HG03097 (cell line): ENCODE results near the gene CRB1.
"Not testable (repeated sequence)": the region's sequence is repeated elsewhere in the genome, so short reads cannot be mapped to it uniquely, and the experiment has no call there.

Experiments used
- ATAC-seq: cut with Tn5 transposase; IDR thresholded peaks from one replicate; pipeline ENCODE4 v1.9.1; 2021; ENCODE audit not compliant: unreplicated experiment, low FRiP score

The CRB1 gene

DNA sequence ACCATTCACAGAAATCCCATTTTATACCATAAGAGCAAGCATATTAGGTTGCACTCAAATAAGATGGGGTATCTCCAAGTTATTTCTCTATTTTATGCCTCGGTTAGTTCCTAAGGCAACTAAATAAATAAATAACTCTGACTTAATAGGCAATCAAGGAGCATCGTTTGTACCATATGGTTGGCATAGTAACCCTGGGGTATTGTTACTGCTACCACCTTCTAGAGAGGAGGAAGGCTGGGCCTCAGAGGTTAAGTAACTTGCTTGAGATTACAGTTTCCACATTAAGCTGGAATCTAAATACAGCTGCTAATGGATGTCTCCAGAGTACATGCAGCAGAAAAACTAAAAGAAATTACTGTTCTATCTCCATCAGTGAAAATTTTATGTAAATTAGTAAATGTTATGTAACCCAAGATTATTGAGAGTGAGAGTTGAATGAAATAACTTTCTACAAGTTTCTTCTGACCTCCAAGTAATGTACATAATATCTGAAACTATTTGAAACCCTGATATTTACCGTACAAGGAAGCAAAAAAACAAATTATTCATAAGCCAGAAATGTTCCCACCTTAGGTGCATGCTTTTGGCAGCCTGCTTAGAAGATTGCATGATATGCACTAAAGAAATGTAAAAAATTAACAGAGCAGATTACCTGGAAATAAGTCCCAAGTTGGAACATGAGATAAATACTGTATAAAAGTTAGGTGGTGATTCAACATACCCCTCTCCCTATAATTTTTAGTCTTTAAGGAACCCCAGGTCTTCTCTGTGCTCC is 127.0 kb downstream of the CRB1 start:
- ATAC-seq, result no peak

DNA sequence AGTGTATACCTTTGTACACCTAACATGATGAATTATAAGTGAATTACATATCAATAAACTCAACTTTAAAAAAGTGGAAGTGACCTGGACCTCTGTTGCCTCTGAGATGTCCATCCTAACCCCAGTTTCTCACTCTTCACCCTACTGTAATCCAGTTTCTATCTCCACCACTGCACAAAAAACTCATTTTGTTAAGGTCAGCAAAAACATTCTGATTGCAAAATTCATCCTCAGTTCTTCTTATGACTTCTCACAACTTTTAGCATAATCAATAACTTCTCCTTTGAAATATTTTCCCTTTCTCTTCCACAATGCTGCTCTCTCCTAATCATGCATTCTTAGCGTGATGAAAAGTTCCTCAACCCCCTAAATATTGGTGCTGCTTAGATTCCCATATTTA is 129.8 kb downstream of the CRB1 start:
- no peak for ATAC-seq

DNA sequence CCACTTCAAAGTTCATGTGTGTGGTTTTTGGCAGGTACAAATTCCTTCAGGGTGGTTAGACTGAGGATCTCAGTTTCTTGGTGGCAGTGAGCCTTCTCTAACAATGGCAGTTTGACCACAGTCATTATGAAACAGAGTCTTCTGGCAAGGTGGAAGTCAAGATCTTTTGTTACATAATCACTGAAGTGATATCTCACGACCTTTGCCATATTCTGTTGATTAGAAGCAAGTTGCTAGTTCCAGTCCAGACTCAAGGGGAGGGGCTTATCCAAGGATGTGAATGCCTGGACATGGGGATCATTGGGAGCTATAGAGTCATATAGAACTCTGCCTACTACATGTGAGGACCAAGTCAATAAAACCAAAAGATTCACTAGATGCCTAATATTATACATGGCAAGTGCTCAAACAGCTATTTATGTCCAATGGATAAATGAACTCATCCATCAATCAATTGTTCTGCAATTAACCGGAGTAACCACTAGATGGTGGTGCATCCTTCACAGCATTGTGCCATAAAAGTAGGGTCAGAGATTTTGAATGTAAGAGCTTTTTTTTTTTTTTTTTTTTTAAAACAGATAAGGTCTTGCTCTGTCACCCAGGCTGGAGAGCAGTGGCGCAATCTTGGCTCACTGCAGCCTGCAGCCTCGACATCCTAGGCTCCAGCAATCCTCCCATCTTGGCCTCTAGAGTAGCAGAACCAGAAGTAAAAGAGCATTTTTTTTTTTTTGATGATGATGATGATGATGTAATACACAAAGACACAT is 131.9 kb downstream of the CRB1 start:
- ATAC-seq, result peak; percentile 86

DNA sequence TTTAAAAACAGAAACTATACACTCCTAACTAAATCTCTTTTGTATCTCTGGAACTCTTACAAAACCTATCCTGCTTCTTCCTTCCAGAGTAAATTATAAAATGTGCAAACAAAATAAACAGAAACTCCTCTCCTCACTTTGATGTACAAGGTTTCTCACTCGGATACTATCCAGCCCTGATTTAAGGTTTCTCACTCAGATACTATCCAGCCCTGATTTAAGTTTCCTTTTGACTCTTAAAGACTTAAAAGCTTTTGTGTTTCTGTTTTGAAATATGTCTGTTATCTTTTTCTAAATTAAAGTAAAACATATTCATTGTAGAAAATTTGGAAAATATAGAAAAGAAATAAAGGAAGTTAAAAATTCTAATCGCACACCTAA is 132.5 kb downstream of the CRB1 start:
- ATAC-seq, result no peak

DNA sequence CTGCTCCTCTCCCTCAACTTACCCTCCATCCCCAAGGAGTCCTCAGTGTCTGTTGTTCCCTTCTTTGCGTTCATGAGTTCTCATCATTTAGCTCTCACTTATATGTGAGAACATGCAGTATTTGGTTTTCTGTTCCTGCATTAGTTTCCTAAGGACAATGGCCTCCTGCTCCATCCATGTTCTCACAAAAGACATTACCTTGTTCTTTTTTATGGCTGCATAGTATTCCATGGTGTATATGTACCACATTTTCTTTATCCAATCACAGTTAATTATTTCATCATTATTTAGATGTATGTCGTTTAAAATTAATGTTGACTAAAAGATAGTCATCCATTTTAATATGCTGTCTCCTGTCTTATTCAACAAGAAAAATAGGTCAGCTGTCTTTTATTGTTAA is 134.1 kb downstream of the CRB1 start:
- ATAC-seq, result no peak

DNA sequence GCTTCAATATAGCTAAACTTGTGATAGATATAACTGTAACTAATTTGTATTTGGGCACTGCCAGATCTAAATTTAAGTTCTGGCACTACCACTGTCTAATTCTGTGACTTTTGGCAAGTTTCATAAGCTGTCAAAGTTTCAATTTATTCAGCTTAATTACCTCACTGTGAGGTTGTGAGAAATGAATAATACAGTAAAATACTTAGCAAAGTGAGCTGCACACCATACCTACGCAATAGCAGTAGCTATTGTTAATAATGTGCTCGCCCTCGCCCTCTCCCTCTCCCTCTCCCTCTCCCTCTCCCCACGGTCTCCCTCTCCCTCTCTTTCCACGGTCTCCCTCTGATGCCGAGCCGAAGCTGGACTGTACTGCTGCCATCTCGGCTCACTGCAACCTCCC is 136.7 kb downstream of the CRB1 start:
- ATAC-seq, result not testable (repeated sequence)

DNA sequence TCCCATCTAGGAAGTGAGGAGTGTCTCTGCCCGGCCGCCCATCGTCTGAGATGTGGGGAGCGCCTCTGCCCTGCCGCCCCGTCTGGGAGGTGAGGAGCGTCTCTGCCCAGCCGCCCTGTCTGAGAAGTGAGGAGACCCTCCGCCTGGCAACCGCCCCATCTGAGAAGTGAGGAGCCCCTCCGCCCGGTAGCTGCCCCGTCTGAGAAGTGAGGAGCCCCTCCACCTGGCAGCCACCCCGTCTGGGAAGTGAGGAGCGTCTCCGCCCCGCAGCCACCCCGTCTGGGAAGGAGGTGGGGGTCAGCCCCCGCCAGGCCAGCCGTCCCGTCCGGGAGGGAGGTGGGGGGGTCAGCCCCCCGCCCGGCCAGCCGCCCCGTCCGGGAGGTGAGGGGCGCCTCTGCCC is 137.6 kb downstream of the CRB1 start:
- ATAC-seq, result not testable (repeated sequence)

DNA sequence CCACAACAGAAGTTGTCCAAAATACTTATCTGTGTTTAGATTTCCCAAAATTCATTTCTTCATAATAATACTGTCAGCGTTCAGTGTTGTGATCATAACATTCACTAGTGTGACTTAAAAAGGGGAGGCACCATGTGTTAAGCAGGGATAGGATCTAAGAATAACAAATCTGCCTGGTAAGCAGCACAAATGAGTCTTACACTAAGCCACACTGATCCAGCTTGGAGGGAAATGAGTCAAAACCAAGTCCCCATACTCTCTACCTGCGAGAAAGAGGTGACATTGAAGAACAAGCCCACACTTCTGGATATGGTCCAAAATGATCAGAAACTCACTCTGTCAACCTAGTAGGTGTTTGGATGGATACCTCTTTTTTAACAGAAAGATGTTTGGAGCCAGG is 145.5 kb downstream of the CRB1 start:
- no peak for ATAC-seq

DNA sequence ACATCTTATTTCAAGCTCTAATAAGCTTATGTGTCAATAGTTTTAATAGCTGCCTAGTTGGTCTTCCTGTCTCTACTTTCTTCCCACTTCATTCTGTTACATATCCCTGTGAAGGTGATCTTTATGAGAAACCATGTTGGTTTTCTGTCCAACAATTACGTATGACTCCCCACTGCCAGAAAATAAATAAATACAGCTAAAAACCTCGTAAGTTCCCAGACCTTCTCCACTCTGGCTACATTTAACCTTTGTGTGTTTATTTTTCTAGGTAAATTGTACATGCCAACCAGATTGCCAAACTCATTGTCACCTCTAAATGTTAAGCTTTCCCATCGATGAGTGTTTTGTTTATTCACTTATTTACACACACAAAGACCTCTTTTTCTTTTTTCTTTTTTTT is 147.2 kb downstream of the CRB1 start:
- ATAC-seq, result no peak

DNA sequence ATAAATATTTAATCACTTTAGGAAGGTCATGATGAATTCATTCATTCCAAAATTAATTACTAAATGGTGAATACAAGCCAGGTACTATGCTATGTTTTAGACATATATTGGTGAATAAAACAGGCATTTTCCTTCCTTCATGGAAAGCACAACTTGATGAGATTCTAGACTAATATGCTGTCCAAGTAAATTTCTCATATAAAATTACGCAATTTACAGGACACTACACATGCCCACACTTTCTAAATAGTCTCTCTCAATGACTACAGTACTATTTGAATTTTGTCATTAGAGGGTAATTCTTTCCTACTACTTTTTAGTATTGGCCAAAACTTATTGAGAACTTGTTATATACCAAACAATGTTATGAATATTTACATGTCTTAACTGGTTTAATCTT is 150.6 kb downstream of the CRB1 start:
- ATAC-seq, result no peak

DNA sequence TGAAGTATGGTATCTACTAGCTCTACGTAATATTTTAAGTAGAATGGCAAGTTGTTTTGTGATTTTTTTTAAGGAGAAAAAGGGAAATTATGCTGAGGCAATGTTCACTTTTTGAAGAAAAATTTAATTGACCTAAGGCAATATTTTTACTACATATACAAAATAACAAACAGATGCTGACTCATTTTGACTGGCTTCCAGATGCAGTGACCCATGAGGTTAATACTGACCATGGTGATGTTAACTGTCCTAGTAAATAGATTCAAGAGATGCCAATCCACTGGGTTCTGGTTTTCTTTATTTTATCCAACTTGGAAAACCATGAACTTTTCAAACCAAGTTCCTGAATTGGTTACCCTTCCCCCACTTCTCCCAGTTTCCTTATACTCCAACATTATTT is 154.9 kb downstream of the CRB1 start:
- ATAC-seq, result no peak

DNA sequence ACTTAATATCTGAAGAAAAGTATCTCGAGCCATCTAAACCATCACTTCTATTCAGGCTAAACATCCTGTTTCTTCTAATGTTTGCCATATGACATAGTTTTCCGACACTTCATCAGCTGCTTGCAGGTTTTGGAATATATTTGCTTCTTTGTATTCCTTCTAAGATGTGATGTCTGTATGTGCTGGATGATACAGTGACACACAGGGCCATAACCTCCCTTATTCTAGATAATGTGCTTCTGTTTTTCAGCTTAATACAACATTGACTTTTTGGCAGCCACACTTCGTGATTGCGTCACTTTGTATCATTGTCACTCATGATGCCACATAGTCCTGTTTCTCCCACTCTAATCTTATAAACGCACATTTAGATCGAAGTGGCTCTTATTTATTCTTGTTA is 156.3 kb downstream of the CRB1 start:
- ATAC-seq, result no peak

DNA sequence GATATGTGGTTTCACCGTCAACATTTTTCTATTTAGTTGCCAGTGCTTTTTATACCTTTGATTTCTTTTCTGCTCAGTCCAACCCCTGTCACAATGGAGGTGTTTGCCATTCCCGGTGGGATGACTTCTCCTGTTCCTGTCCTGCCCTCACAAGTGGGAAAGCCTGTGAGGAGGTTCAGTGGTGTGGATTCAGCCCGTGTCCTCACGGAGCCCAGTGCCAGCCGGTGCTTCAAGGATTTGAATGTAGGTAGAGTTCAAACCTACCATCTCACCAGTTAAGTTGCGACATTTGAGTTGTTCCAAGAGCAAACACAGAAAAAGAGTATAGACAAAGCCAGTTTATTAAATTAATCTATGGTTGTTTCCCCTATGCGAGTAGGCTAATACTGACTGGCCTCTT is 161.3 kb downstream of the CRB1 start:
- no peak for ATAC-seq

DNA sequence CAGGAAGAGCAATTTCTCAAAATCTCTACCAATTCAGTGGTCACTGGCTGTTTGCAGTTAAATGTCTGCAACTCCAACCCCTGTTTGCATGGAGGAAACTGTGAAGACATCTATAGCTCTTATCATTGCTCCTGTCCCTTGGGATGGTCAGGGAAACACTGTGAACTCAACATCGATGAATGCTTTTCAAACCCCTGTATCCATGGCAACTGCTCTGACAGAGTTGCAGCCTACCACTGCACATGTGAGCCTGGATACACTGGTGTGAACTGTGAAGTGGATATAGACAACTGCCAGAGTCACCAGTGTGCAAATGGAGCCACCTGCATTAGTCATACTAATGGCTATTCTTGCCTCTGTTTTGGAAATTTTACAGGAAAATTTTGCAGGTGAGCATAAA is 167.2 kb downstream of the CRB1 start:
- no peak for ATAC-seq

DNA sequence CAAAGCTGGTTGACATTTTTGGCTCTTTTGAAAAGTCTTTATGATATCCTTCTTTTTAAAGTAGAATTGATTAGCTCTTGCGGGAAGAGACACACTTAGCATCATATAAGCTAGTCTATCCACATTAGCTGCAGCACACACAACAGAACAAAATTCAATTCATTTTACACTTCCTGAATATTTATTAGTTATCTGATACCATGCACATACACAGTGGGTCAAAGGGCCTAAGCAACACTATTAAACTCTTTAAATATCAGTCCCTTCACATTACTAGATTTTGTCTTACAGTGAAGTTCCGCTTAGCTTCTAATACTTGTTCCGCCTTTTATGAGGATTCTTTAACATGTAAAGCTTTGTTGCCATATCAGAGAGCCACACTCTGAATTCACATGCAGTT is 169.5 kb downstream of the CRB1 start:
- ATAC-seq, result no peak

DNA sequence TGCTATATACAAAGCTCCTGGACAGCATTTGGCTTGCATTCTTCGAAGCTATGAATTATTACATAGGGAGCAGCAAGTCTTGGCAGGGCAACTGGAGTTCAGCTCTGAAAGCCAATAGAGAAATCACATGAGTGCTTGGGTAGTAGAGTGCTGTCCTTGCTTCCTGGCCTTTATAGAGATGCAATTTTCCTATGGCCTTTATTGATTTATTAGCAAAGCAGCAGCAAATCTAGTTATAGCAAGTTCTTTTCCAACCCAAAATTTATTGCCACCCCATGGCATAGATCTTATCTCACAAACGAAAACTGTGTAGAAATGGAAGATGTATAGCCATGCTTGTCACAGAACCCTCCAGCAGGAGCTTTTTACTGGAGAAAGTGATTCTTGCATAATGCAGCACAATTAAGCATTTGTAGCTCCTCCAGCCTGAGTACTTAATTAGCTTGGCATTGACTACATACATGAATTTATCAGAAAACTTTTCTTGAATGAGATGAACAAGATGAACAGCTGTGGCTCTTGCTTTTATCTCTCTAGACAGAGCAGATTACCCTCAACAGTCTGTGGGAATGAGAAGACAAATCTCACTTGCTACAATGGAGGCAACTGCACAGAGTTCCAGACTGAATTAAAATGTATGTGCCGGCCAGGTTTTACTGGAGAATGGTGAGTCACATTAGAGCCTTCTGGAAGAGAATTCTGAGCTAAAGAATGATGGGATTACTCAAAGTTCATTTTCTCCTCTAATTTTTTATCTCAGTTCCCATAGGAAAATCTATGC is 170.1 kb downstream of the CRB1 start:
- no peak for ATAC-seq

DNA sequence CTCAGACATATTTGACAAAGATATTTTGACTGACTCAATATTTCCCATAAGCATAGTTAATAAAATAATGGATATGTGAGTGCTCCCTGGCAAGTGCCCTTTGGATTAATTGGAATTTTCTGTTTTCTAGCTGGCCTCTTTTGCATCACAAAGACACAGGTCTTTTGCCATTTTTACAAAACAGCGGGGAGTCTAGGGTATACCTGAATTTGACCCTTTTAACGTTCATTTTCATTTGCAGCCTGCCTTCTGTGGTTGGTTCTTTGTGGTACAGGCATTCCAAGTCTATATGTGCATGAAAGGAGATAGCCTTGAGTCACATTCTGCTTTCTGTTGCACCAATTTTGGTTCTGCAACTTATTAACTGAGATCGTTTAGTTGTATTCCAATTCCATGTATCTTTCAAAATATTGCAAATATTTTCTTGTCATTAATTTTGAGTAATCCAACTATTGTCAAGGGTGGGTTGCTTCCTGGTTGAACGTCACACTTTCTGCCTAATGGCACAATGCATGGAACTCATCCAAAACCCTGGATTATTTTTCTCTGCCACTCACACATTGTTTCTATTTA is 171.7 kb downstream of the CRB1 start:
- no peak for ATAC-seq

DNA sequence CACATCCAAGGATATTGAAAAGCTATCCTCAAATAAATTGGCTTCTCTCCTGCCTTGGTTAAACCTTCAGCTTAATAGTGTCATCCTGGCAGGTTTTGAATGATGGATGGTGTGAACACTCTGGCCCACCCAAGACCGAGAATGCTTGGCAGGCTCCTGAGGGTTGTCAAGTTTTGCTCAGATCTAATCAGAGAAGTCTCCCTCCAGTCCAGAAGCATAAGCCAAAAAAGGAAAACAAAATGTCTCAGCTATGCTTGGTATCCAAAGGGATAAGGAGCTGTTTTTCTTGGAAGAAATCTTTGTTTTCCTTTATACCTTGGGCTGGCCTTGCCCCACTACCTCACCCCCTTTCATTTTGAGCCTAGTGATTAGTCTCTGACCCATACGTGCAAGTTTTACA is 172.7 kb downstream of the CRB1 start:
- ATAC-seq, result no peak

DNA sequence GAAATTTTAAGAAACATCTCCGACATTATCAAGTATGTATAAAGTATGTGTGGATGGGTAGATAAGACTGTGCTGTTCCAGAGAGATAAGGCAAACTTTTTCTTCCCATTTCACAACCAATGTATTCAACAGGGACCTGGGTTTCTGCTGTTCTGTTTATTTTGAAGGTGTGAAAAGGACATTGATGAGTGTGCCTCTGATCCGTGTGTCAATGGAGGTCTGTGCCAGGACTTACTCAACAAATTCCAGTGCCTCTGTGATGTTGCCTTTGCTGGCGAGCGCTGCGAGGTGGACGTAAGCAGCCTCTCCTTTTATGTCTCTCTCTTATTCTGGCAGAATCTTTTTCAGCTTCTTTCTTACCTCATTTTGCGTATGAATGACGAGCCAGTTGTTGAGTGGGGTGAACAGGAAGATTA is 174.0 kb downstream of the CRB1 start:
- ATAC-seq, result no peak

DNA sequence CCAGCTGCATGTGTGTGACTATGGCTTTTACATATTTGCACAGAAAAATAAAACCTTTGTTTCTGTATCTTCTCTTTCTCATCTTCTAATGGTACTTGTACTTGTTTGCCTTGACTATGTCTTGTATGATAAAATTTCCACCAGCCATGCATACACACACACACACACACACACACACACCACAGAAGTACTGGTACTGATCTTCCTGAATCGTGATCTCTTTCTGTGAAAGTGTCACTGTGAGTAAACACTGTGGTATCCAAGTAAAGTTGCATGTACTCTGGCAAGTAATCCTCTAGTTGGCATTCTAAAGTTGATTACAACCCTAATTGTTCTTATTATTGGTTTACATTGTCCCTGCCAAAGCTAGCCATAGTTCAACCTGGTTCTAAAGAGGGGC is 176.7 kb downstream of the CRB1 start:
- no peak for ATAC-seq

DNA sequence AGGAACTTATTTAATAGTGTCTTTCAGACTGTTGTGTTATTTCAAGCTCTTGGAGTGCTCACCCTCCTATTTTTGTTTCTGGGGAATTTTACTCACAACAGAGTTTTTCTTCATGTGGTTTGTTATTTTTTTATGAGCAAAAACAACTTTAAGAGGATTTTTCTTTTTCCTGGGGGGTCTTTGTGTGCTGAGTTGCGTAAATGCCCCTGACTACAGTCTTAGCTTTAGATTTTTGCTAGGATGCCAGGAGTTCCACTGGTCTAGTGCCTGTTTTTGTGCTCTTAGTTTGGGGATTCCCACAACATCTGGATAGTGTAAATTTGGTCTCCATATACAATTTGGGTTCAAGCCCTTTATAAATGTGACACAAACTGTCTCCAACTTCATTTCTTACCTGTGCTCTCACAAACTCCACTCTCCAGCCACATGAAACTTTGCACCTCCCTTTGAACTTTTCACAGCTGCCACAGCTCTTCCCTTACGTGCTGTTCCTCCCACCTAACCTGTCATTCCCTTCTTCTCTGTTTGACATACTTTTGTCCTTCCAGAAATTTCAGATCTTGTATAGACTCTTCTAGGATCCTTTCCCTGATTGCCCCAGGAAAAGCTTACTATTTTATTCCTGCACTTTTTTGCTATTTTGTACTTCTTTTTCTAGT is 180.2 kb downstream of the CRB1 start:
- no peak for ATAC-seq
